Kidney epithelial cell (primary cell): ENCODE measurements around the gene CDKL4. TPM values are rescaled to one million over a fixed set of nuclear protein-coding genes. Genes with fewer than 3 reads are reported as not detected.

Experiments
- DNase-seq: peaks from one replicate; pipeline ENCODE4 v3.0.0-alpha.2; 2010; ENCODE audit warnings: low read depth
- H3K27me3 ChIP-seq: 2 replicates; pipeline ENCODE4 v1.6.0; 2011; ENCODE audit warnings: low read length; ENCODE audit not compliant: control insufficient read depth, insufficient read depth
- H3K36me3 ChIP-seq: 2 replicates; pipeline ENCODE4 v1.5.1; 2011; ENCODE audit warnings: low read length; ENCODE audit not compliant: control insufficient read depth, insufficient read depth
- H3K4me3 ChIP-seq: 2 replicates; pipeline ENCODE4 v1.5.1; 2011; ENCODE audit warnings: low read depth, mild to moderate bottlenecking, control low read depth, low read length
- CTCF ChIP-seq: IDR thresholded peaks from 2 replicates; pipeline ENCODE4 v1.5.1; 2011; ENCODE audit warnings: mild to moderate bottlenecking, moderate library complexity, low read length, control low read depth, inconsistent platforms; ENCODE audit not compliant: insufficient read depth, poor library complexity, severe bottlenecking
- total RNA-seq: library from RNA; depleted of rRNA; stranded (reverse); fragments of >200 nt; gene quantifications from 2 replicates; pipeline ENCODE4 v1.2.3, GENCODE V29; 2015

CDKL4 gene
- total RNA-seq, 1 donor from 2014 or later: 1.2 TPM

DNA sequence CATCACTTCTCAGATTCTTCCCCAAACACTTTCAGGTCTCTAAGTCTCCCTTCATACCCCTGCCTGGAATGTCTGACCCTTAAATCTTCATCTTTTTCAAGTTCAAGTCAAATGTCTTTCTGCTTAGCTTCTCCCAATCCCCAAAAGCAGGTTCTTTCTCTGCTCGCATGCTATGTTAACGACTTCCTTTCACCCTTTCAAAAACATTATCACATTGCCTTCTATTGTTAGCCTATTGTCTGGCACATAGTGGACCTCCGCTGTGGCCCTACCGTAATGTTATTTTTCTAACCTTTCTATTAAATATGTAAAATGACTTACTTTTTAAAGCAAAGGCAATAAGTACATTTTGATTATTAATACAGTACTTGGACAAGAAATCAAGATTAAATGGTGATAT lies 2.2 kb downstream of the CDKL4 start:
- no peaks in the 10 kb centered on the region for H3K36me3 ChIP-seq
- TF ChIP-seq CTCF: no peak
- no peaks in the 10 kb centered on the region for H3K27me3 ChIP-seq
- DNase-seq: no peak
- H3K4me3 ChIP-seq: no peak overlapping the region

DNA sequence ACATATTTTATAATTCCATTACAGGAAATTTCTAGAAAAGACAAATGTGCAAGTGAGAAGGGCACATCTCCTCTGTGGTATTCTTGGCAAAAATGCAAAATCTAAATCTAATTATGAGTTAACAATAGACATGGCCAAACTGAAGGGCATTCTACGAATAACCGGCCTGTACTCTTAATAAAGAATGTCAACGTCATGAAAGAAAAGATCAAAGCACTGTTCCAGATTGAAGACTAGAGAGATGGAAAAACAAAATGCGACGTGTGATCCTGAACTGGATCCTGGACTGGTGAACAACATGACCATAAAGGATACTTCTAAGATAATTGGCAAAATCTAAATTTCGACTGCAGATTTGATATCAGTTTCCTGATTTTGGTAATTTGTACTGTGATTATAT lies 3.0 kb downstream of the CDKL4 start:
- no peak for DNase-seq
- H3K4me3 ChIP-seq: no peak overlapping the region
- no peaks in the 10 kb centered on the region for H3K27me3 ChIP-seq
- no peak for TF ChIP-seq CTCF
- no peaks in the 10 kb centered on the region for H3K36me3 ChIP-seq

GRCh38 chr2:39234754-39235153 lies 9.0 kb downstream of the CDKL4 start:
- H3K27me3 ChIP-seq: no peaks in the 10 kb centered on the region
- no peak overlapping the region for H3K4me3 ChIP-seq
- no peaks in the 10 kb centered on the region for H3K36me3 ChIP-seq
- peak; percentile 9 for DNase-seq
- no peak for TF ChIP-seq CTCF

DNA sequence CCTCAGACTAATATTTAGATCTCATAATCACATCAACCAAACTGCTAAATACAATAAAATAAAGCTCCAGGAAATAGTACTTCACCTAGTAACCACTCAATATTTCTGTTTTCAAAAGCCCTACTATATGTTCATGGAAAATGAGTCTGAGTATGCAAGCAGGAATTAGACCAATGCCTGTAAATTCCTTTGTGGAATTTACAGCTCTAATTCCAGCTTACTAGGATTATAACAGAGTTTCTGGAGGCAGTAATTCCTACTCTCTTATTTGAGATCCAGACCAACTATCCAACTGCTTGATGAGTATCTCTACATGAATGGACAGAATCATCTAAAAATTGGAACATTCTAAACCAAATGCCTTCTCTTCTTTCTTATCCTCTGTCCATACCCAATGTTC lies 11.6 kb downstream of the CDKL4 start:
- no peak for DNase-seq
- Histone ChIP-seq H3K4me3 (no peak overlapping the region), H3K27me3 (no peaks in the 10 kb centered on the region), H3K36me3 (no peaks in the 10 kb centered on the region)
- TF ChIP-seq CTCF: no peak

GRCh38 chr2:39228413-39229209 lies 15.2 kb downstream of the CDKL4 start:
- H3K27me3 ChIP-seq: no peaks in the 10 kb centered on the region
- no peak for TF ChIP-seq CTCF
- no peaks in the 10 kb centered on the region for H3K36me3 ChIP-seq
- peak overlapping the region; percentile 4 for H3K4me3 ChIP-seq
- no peak for DNase-seq
